GM23338 (cell line): ENCODE data around the gene C9orf85.

Source experiments
- CREB1 ChIP-seq: fragments of 250-450 bp; sonication (Bioruptor Pico); IDR thresholded peaks from 2 replicates; pipeline ENCODE4 v1.5.0; 2020; ENCODE audit warnings: low read depth, mild to moderate bottlenecking, moderate library complexity
- EZH2 ChIP-seq: fragments of 200-600 bp; sonication (generic); IDR thresholded peaks from one replicate; pipeline ENCODE4 v1.8.0; 2017; ENCODE audit warnings: antibody characterized with exemption, mild to moderate bottlenecking, low read depth; ENCODE audit not compliant: unreplicated experiment
- EZH2phosphoT487 ChIP-seq: fragments of 200-600 bp; sonication (generic); IDR thresholded peaks from one replicate; pipeline ENCODE4 v1.8.1; 2018; ENCODE audit warnings: antibody characterized with exemption; ENCODE audit not compliant: unreplicated experiment
- JUNB ChIP-seq: IDR thresholded peaks from one replicate; pipeline ENCODE4 v1.6.1; 2016; ENCODE audit warnings: antibody characterized with exemption; ENCODE audit not compliant: unreplicated experiment
- POLR2AphosphoS5 ChIP-seq: IDR thresholded peaks from 2 replicates; pipeline ENCODE4 v1.6.1; 2016; ENCODE audit warnings: antibody characterized with exemption, low read depth
- STAT1 ChIP-seq: IDR thresholded peaks from one replicate; pipeline ENCODE4 v1.6.1; 2016; ENCODE audit warnings: antibody characterized with exemption; ENCODE audit not compliant: unreplicated experiment
- ZNF114 ChIP-seq: fragments of 250-450 bp; sonication (Bioruptor Pico); IDR thresholded peaks from 2 replicates; pipeline ENCODE4 v1.5.0; 2020; ENCODE audit warnings: mild to moderate bottlenecking, moderate library complexity
- ZNF331 ChIP-seq: fragments of 250-450 bp; sonication (Bioruptor Pico); IDR thresholded peaks from 2 replicates; pipeline ENCODE4 v1.5.0; 2020; ENCODE audit warnings: low read depth, mild to moderate bottlenecking, moderate library complexity
- TF ChIP-seq, protein P1 (sequence below): IDR thresholded peaks from 2 replicates; pipeline ENCODE4 v1.6.1; 2016; ENCODE audit warnings: antibody characterized with exemption
- TF ChIP-seq, protein P2 (sequence below), 2 experiments: fragments of 200-600 bp in 1 of 2; sonication (generic) in 1 of 2; conservative IDR thresholded peaks; 2 replicates each; pipeline versions ENCODE4 v1.5.1 to v1.6.1; 2016 to 2017; ENCODE audit warnings: antibody characterized with exemption in 2 of 2, low read depth in 2 of 2, mild to moderate bottlenecking in 2 of 2, moderate library complexity in 1 of 2
- TF ChIP-seq, protein P3 (sequence below): IDR thresholded peaks from one replicate; pipeline ENCODE4 v1.6.1; 2018; ENCODE audit warnings: antibody characterized with exemption; ENCODE audit not compliant: unreplicated experiment
- TF ChIP-seq, protein P4 (sequence below): fragments of 250-450 bp; sonication (Bioruptor Pico); IDR thresholded peaks from 2 replicates; pipeline ENCODE4 v1.5.0; 2020; ENCODE audit warnings: mild to moderate bottlenecking, moderate library complexity

DNA sequence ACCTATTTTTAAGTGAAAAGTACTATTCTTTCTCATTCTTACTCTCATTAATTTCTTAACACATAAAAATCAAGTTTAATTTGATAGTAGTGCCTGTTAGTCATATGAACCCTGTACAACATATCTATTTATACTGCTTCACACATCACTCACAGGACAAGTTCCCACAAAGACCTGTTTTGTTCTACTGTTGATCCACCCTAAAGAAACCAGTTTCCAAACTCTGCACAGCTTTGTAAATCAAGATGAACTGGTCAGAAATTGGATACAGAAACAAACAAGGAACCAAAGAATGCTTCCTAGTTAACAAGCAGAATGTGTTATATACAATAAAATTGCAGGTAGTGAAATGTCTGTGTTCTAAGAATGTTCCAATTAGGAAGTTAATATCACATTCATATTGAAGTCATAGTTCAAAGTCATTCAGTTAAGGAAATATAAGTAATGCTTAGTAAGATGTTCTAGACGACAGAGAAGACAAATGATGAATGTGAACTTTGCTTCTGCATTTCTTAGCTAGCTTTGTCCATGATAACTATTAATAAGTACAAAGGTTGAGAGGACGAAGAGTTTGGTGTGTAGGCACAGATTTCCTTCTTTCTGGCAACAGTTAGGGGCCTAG lies 33.4 kb downstream of the C9orf85 start:
- TF ChIP-seq, protein P1, sequence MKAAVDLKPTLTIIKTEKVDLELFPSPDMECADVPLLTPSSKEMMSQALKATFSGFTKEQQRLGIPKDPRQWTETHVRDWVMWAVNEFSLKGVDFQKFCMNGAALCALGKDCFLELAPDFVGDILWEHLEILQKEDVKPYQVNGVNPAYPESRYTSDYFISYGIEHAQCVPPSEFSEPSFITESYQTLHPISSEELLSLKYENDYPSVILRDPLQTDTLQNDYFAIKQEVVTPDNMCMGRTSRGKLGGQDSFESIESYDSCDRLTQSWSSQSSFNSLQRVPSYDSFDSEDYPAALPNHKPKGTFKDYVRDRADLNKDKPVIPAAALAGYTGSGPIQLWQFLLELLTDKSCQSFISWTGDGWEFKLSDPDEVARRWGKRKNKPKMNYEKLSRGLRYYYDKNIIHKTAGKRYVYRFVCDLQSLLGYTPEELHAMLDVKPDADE = no peak
- TF ChIP-seq, protein P2, sequence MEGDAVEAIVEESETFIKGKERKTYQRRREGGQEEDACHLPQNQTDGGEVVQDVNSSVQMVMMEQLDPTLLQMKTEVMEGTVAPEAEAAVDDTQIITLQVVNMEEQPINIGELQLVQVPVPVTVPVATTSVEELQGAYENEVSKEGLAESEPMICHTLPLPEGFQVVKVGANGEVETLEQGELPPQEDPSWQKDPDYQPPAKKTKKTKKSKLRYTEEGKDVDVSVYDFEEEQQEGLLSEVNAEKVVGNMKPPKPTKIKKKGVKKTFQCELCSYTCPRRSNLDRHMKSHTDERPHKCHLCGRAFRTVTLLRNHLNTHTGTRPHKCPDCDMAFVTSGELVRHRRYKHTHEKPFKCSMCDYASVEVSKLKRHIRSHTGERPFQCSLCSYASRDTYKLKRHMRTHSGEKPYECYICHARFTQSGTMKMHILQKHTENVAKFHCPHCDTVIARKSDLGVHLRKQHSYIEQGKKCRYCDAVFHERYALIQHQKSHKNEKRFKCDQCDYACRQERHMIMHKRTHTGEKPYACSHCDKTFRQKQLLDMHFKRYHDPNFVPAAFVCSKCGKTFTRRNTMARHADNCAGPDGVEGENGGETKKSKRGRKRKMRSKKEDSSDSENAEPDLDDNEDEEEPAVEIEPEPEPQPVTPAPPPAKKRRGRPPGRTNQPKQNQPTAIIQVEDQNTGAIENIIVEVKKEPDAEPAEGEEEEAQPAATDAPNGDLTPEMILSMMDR (conservative IDR thresholded peaks at IDR 0.05; ENCODE audit: low read depth in 2 of 2) = no peak
- TF ChIP-seq, protein P3, sequence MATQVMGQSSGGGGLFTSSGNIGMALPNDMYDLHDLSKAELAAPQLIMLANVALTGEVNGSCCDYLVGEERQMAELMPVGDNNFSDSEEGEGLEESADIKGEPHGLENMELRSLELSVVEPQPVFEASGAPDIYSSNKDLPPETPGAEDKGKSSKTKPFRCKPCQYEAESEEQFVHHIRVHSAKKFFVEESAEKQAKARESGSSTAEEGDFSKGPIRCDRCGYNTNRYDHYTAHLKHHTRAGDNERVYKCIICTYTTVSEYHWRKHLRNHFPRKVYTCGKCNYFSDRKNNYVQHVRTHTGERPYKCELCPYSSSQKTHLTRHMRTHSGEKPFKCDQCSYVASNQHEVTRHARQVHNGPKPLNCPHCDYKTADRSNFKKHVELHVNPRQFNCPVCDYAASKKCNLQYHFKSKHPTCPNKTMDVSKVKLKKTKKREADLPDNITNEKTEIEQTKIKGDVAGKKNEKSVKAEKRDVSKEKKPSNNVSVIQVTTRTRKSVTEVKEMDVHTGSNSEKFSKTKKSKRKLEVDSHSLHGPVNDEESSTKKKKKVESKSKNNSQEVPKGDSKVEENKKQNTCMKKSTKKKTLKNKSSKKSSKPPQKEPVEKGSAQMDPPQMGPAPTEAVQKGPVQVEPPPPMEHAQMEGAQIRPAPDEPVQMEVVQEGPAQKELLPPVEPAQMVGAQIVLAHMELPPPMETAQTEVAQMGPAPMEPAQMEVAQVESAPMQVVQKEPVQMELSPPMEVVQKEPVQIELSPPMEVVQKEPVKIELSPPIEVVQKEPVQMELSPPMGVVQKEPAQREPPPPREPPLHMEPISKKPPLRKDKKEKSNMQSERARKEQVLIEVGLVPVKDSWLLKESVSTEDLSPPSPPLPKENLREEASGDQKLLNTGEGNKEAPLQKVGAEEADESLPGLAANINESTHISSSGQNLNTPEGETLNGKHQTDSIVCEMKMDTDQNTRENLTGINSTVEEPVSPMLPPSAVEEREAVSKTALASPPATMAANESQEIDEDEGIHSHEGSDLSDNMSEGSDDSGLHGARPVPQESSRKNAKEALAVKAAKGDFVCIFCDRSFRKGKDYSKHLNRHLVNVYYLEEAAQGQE = no peak
- TF ChIP-seq EZH2 = no peak
- no peak for TF ChIP-seq JUNB
- no peak for TF ChIP-seq EZH2phosphoT487
- TF ChIP-seq CREB1 = no peak
- TF ChIP-seq POLR2AphosphoS5 = no peak
- no peak for TF ChIP-seq ZNF114 (CRISPR knock-in tag)
- TF ChIP-seq ZNF331 (CRISPR knock-in tag) = no peak
- no peak for TF ChIP-seq STAT1
- TF ChIP-seq, protein P4, sequence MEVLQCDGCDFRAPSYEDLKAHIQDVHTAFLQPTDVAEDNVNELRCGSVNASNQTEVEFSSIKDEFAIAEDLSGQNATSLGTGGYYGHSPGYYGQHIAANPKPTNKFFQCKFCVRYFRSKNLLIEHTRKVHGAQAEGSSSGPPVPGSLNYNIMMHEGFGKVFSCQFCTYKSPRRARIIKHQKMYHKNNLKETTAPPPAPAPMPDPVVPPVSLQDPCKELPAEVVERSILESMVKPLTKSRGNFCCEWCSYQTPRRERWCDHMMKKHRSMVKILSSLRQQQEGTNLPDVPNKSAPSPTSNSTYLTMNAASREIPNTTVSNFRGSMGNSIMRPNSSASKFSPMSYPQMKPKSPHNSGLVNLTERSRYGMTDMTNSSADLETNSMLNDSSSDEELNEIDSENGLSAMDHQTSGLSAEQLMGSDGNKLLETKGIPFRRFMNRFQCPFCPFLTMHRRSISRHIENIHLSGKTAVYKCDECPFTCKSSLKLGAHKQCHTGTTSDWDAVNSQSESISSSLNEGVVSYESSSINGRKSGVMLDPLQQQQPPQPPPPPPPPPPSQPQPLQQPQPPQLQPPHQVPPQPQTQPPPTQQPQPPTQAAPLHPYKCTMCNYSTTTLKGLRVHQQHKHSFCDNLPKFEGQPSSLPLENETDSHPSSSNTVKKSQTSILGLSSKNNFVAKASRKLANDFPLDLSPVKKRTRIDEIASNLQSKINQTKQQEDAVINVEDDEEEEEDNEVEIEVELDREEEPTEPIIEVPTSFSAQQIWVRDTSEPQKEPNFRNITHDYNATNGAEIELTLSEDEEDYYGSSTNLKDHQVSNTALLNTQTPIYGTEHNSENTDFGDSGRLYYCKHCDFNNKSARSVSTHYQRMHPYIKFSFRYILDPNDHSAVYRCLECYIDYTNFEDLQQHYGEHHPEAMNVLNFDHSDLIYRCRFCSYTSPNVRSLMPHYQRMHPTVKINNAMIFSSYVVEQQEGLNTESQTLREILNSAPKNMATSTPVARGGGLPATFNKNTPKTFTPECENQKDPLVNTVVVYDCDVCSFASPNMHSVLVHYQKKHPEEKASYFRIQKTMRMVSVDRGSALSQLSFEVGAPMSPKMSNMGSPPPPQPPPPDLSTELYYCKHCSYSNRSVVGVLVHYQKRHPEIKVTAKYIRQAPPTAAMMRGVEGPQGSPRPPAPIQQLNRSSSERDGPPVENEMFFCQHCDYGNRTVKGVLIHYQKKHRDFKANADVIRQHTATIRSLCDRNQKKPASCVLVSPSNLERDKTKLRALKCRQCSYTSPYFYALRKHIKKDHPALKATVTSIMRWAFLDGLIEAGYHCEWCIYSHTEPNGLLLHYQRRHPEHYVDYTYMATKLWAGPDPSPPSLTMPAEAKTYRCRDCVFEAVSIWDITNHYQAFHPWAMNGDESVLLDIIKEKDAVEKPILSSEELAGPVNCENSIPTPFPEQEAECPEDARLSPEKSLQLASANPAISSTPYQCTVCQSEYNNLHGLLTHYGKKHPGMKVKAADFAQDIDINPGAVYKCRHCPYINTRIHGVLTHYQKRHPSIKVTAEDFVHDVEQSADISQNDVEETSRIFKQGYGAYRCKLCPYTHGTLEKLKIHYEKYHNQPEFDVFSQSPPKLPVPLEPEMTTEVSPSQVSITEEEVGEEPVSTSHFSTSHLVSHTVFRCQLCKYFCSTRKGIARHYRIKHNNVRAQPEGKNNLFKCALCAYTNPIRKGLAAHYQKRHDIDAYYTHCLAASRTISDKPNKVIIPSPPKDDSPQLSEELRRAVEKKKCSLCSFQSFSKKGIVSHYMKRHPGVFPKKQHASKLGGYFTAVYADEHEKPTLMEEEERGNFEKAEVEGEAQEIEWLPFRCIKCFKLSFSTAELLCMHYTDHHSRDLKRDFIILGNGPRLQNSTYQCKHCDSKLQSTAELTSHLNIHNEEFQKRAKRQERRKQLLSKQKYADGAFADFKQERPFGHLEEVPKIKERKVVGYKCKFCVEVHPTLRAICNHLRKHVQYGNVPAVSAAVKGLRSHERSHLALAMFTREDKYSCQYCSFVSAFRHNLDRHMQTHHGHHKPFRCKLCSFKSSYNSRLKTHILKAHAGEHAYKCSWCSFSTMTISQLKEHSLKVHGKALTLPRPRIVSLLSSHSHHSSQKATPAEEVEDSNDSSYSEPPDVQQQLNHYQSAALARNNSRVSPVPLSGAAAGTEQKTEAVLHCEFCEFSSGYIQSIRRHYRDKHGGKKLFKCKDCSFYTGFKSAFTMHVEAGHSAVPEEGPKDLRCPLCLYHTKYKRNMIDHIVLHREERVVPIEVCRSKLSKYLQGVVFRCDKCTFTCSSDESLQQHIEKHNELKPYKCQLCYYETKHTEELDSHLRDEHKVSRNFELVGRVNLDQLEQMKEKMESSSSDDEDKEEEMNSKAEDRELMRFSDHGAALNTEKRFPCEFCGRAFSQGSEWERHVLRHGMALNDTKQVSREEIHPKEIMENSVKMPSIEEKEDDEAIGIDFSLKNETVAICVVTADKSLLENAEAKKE (CRISPR knock-in tag) = no peak
